Ishikawa (cell line): Measurements from ENCODE around the gene EPB41L2.

ENCODE experiments used
- CEBPB ChIP-seq: IDR thresholded peaks from 2 replicates; pipeline ENCODE4 v1.6.1; 2012
- EGR1 ChIP-seq: IDR thresholded peaks from 2 replicates; pipeline ENCODE4 v1.6.1; 2012
- EP300 ChIP-seq: IDR thresholded peaks from 2 replicates; pipeline ENCODE4 v1.6.1; 2012; ENCODE audit warnings: borderline replicate concordance
- NFIC ChIP-seq: IDR thresholded peaks from 2 replicates; pipeline ENCODE4 v1.6.1; 2012
- RAD21 ChIP-seq: IDR thresholded peaks from 2 replicates; pipeline ENCODE4 v1.6.1; 2012; ENCODE audit warnings: low read depth
- TCF12 ChIP-seq: IDR thresholded peaks from 2 replicates; pipeline ENCODE4 v1.6.1; 2012; ENCODE audit warnings: low read depth
- TEAD4 ChIP-seq: IDR thresholded peaks from 2 replicates; pipeline ENCODE4 v1.6.1; 2012
- TF ChIP-seq, protein P1 (sequence below): IDR thresholded peaks from 2 replicates; pipeline ENCODE4 v1.6.1; 2012; ENCODE audit warnings: low read depth, mild to moderate bottlenecking
- TF ChIP-seq, protein P2 (sequence below): IDR thresholded peaks from 2 replicates; pipeline ENCODE4 v1.6.1; 2012

DNA sequence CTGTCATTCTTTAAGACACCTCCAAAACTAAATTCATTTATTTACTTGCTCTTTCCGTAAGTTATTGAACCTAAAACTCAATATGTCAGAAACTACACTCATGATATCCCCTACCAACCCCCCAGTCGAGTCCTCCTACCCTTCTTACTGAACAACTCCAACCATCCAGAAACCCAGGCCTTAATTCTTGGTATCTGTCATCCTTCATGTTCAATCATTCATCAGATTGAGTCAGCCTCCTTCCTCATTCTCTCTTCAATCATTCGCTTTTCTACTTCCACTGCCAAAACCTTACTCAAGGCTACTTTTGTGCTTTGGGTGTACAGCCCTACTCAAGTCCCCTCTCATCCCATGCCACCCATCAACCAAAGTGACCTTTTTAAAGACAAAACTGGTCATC, 140.1 kb downstream of the EPB41L2 start:
- no peak for TF ChIP-seq TCF12
- TF ChIP-seq, protein P1, sequence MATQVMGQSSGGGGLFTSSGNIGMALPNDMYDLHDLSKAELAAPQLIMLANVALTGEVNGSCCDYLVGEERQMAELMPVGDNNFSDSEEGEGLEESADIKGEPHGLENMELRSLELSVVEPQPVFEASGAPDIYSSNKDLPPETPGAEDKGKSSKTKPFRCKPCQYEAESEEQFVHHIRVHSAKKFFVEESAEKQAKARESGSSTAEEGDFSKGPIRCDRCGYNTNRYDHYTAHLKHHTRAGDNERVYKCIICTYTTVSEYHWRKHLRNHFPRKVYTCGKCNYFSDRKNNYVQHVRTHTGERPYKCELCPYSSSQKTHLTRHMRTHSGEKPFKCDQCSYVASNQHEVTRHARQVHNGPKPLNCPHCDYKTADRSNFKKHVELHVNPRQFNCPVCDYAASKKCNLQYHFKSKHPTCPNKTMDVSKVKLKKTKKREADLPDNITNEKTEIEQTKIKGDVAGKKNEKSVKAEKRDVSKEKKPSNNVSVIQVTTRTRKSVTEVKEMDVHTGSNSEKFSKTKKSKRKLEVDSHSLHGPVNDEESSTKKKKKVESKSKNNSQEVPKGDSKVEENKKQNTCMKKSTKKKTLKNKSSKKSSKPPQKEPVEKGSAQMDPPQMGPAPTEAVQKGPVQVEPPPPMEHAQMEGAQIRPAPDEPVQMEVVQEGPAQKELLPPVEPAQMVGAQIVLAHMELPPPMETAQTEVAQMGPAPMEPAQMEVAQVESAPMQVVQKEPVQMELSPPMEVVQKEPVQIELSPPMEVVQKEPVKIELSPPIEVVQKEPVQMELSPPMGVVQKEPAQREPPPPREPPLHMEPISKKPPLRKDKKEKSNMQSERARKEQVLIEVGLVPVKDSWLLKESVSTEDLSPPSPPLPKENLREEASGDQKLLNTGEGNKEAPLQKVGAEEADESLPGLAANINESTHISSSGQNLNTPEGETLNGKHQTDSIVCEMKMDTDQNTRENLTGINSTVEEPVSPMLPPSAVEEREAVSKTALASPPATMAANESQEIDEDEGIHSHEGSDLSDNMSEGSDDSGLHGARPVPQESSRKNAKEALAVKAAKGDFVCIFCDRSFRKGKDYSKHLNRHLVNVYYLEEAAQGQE = no peak
- TF ChIP-seq, protein P2, sequence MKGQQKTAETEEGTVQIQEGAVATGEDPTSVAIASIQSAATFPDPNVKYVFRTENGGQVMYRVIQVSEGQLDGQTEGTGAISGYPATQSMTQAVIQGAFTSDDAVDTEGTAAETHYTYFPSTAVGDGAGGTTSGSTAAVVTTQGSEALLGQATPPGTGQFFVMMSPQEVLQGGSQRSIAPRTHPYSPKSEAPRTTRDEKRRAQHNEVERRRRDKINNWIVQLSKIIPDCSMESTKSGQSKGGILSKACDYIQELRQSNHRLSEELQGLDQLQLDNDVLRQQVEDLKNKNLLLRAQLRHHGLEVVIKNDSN = no peak
- no peak for TF ChIP-seq CEBPB
- TF ChIP-seq EP300 = no peak
- TF ChIP-seq RAD21 = no peak
- no peak for TF ChIP-seq EGR1
- no peak for TF ChIP-seq NFIC
- TF ChIP-seq TEAD4 = no peak
